Body of pancreas (tissue), 4 donors: ENCODE results near the gene COL7A1. TPM values are rescaled to one million over a fixed set of nuclear protein-coding genes. Genes with fewer than 3 reads are reported as not detected.

Experiments used
- ATAC-seq: fragments of 150-250 bp; one replicate; pipeline ENCODE4 v1.9.1; 2016
- DNase-seq, 4 donors: peaks; one replicate each; pipeline ENCODE4 v3.0.0-alpha.2; 2019
- H3K27ac ChIP-seq, 4 donors: fragments of 200-600 bp; sonication (generic); 1 replicate in 3 of 4; 2 replicates in 1 of 4; pipeline versions ENCODE4 v1.5.1 to v1.6.1; 2016 to 2019; ENCODE audit warnings: mild to moderate bottlenecking in 1 of 4, mixed read lengths in 1 of 4, moderate library complexity in 1 of 4
- H3K27me3 ChIP-seq, 2 donors: fragments of 200-600 bp; sonication (generic); one replicate each; pipeline ENCODE4 v1.6.0; 2016; ENCODE audit warnings: mild to moderate bottlenecking in 1 of 2
- H3K36me3 ChIP-seq, 2 donors: fragments of 200-600 bp; sonication (generic); replicated peaks in 1 of 2; 2 replicates each; pipeline ENCODE4 v1.5.1; 2016; ENCODE audit warnings: low read depth in 2 of 2; ENCODE audit not compliant: insufficient read depth in 1 of 2
- H3K4me1 ChIP-seq: fragments of 200-600 bp; sonication (generic); one replicate; pipeline ENCODE4 v1.6.0; 2016
- H3K4me3 ChIP-seq, 2 donors: fragments of 200-600 bp; sonication (generic); 1 replicate in 1 of 2; 2 replicates in 1 of 2; pipeline ENCODE4 v1.5.1; 2016 to 2019
- H3K9me3 ChIP-seq, 3 donors: fragments of 200-600 bp; sonication (generic); 1 replicate in 2 of 3; 2 replicates in 1 of 3; pipeline ENCODE4 v1.5.1; 2016
- POLR2A ChIP-seq, 3 donors: fragments of 450-650 bp; IDR thresholded peaks; one replicate each; pipeline ENCODE4 v1.6.1; 2016; ENCODE audit warnings: antibody characterized with exemption in 3 of 3, mild to moderate bottlenecking in 2 of 3
- WGBS, 2 donors: methylation state at CpG; one replicate each; pipeline ENCODE4 v1.1.5; 2017; 5-methylcytosine and 5-hydroxymethylcytosine counted together
- intact Hi-C: fragments of 100-400 bp; cut with DNase I; formaldehyde crosslinking; loops from one replicate; pipeline ENCODE4 v1.15.1; 2023
- total RNA-seq, 2 donors: library from RNA; depleted of rRNA; stranded (reverse); fragments of >200 nt; gene quantifications; one replicate each; pipeline ENCODE4 v1.1.0, GENCODE V29; 2016
- TF ChIP-seq, protein P1 (sequence below), 7 experiments: fragments of 450-650 bp in 4 of 7; fragments of 200-600 bp in 3 of 7; sonication (generic) in 3 of 7; IDR thresholded peaks; one replicate each; pipeline ENCODE4 v1.5.1; 2016 to 2019; ENCODE audit warnings: antibody characterized with exemption in 7 of 7

The COL7A1 gene
- total RNA-seq, 2 donors from 2014 or later: 0.52 to 2.3 TPM

- ATAC-seq: peak; percentile 69
- WGBS, 2 donors: 35 to 57% methylated on average over 5 to 10 of the region's 10 CpGs
- Histone ChIP-seq H3K9me3 (no peaks in the 10 kb centered on the region), H3K27me3 (no peaks in the 10 kb centered on the region), H3K4me3 (no peak overlapping the region), H3K4me1 (peaks cover 45% of the 10 kb centered on the region), H3K27ac (peak overlapping the region in 2 of 4 donors; percentile 26 to 93), H3K36me3 (peaks cover 0 to 2% of the 10 kb centered on the region in 2 donors)
- TF ChIP-seq, protein P1, sequence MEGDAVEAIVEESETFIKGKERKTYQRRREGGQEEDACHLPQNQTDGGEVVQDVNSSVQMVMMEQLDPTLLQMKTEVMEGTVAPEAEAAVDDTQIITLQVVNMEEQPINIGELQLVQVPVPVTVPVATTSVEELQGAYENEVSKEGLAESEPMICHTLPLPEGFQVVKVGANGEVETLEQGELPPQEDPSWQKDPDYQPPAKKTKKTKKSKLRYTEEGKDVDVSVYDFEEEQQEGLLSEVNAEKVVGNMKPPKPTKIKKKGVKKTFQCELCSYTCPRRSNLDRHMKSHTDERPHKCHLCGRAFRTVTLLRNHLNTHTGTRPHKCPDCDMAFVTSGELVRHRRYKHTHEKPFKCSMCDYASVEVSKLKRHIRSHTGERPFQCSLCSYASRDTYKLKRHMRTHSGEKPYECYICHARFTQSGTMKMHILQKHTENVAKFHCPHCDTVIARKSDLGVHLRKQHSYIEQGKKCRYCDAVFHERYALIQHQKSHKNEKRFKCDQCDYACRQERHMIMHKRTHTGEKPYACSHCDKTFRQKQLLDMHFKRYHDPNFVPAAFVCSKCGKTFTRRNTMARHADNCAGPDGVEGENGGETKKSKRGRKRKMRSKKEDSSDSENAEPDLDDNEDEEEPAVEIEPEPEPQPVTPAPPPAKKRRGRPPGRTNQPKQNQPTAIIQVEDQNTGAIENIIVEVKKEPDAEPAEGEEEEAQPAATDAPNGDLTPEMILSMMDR (IDR thresholded peaks at IDR 0.05): peak; percentile 80 to 91 (median 90)
- no peak for TF ChIP-seq POLR2A (IDR thresholded peaks at IDR 0.05)
- peak; percentile 81 to 86 (median 84) for DNase-seq
- intact Hi-C loops: loop anchor here (5.0 kb wide), 1 partner anchor 87 kb away; no protein-coding TSS in a partner anchor
Measured at GRCh38 chr3:48548729-48549705, 46.1 kb downstream of the COL7A1 start.

DNA sequence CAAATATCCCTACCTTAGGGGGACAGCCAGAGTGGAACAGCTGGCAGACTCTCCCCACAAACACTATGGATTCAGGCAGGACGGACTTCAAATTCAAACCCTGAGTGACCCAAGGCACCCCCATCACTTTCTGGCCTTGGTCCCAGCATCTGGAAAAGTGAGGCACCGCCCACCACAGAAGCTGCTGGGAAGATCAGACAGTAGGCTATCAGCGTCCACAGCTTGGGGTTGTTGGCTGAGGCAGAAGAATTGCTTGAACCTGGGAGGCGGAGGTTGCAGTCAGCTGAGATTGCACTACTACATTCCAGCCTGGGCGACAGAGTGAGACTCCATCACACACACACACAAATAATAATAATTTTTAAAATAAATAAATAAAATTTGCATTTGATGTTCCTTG, 47.0 kb downstream of the COL7A1 start:
- WGBS, 2 donors: 84 to 100% methylated on average over 4 to 5 of the region's 5 CpGs
- intact Hi-C loops: loop anchor here (5.0 kb wide), 1 partner anchor 86 kb away; no protein-coding TSS in a partner anchor
- Histone ChIP-seq H3K36me3 (peaks cover 0 to 2% of the 10 kb centered on the region in 2 donors), H3K27ac (no peak overlapping the region), H3K4me3 (no peak overlapping the region), H3K4me1 (peaks cover 36% of the 10 kb centered on the region), H3K27me3 (no peaks in the 10 kb centered on the region), H3K9me3 (no peaks in the 10 kb centered on the region)
- ATAC-seq (no peak), DNase-seq (no peak)
- TF ChIP-seq, protein P1 (IDR thresholded peaks at IDR 0.05): no peak
- no peak for TF ChIP-seq POLR2A (IDR thresholded peaks at IDR 0.05)

DNA sequence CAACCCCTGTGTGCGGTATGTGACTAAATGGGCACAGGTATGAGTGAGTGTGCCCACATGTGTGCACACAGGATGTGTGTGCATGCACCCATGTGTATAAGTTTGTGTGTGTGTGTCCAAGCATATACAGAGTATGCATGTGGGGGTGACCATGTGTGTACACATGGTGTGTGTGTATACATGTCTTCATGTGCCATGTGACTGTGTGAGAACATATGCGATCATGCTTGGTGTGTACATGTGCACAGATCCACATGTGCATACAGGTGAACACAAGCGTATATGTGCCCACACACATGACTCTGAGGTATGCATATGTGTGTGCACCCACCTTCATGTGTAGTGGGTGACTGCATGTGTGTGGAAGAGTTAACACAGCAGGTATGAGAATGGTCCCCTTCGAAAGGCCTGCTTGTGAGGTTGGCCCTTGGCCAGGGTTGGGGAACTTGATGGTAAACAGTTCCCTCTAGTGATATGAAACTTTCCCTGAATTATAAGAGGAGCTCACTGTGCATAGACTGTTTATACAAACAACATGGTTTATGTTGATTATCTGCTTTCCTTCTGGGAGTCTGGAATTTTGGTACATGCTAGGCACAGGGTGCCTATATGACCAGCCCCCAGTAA, 48.8 kb downstream of the COL7A1 start:
- H3K9me3 ChIP-seq: no peaks in the 10 kb centered on the region
- H3K4me1 ChIP-seq: peaks cover 19% of the 10 kb centered on the region
- TF ChIP-seq, protein P1 (IDR thresholded peaks at IDR 0.05): no peak
- no peak for TF ChIP-seq POLR2A (IDR thresholded peaks at IDR 0.05)
- WGBS, 2 donors: 67 to 78% methylated on average over 3 to 4 of the region's 4 CpGs
- no peak overlapping the region for H3K4me3 ChIP-seq
- intact Hi-C loops: loop anchor here (5.0 kb wide), 1 partner anchor 84 kb away; no protein-coding TSS in a partner anchor
- ATAC-seq (no peak), DNase-seq (no peak)
- no peaks in the 10 kb centered on the region for H3K27me3 ChIP-seq
- peaks cover 0 to 2% of the 10 kb centered on the region in 2 donors for H3K36me3 ChIP-seq
- H3K27ac ChIP-seq: no peak overlapping the region

DNA sequence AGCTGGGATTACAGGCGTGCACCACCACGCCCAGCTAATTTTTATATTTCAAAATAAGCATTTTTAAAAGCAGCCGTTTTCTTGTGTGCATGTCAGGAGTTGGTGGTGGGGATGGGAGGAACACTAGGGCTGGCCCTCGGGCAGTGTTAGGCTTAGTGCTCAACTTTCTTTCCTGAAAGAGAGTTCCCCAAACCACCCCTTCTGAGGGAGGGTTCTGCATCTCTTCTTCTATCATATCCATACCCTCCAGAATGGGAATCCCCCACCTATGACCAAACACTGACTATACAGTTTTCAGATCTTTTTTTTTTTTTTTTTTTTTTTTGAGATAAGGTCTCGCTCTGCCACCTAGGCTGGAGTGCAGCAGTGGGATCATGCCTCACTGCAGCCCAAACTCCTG, 51.0 kb downstream of the COL7A1 start:
- H3K36me3 ChIP-seq: peaks cover 0 to 2% of the 10 kb centered on the region in 2 donors
- H3K27me3 ChIP-seq: no peaks in the 10 kb centered on the region
- no peak for TF ChIP-seq POLR2A (IDR thresholded peaks at IDR 0.05)
- WGBS, 2 donors: 87 to 90% methylated on average over 5 of the region's 5 CpGs
- no peak overlapping the region for H3K4me3 ChIP-seq
- intact Hi-C loops: loop anchor here (5.0 kb wide), 1 partner anchor 37 kb away; no protein-coding TSS in a partner anchor
- DNase-seq: no peak
- H3K4me1 ChIP-seq: peaks cover 5% of the 10 kb centered on the region
- no peak for ATAC-seq
- H3K9me3 ChIP-seq: no peaks in the 10 kb centered on the region
- H3K27ac ChIP-seq: no peak overlapping the region
